Activated effector memory CD4-positive, alpha-beta T cell treated with Interleukin-2 at 50 U/mL for 16 hours (primary cell): Measurements from ENCODE around the gene GIMAP7.
A peak's percentile ranks its signal among the peaks of the same experiment; 100 is the strongest.
"Not testable (repeated sequence)": the region's sequence is repeated elsewhere in the genome, so short reads cannot be mapped to it uniquely, and the experiment has no call there.

Experiments used
- DNase-seq: peaks from one replicate; pipeline ENCODE4 v3.0.0-alpha.2; 2020

Gene GIMAP7

GRCh38 chr7:150514748-150515222 lies at the start of gene GIMAP7:
TSS of gene GIMAP7 (plus strand) at chr7:150514872. CDS start at chr7:150519975, 5,103 bp downstream.
- DNase-seq = peak; percentile 63

GRCh38 chr7:150464962-150465361 lies 49.7 kb upstream of the GIMAP7 start:
- no peak for DNase-seq

GRCh38 chr7:150465414-150465813 lies 49.3 kb upstream of the GIMAP7 start:
- DNase-seq = no peak

GRCh38 chr7:150466477-150466876 lies 48.2 kb upstream of the GIMAP7 start:
- DNase-seq = no peak

GRCh38 chr7:150468241-150468640 lies 46.4 kb upstream of the GIMAP7 start:
- no peak for DNase-seq

- no peak for DNase-seq
Observed at GRCh38 chr7:150471886-150472285, 42.8 kb upstream of the GIMAP7 start.

GRCh38 chr7:150473902-150474301 lies 40.8 kb upstream of the GIMAP7 start:
- no peak for DNase-seq

- DNase-seq = no peak
Observed at GRCh38 chr7:150476285-150476684, 38.4 kb upstream of the GIMAP7 start.

GRCh38 chr7:150476819-150477631 lies 37.6 kb upstream of the GIMAP7 start:
- DNase-seq = no peak

GRCh38 chr7:150479023-150479716 lies 35.5 kb upstream of the GIMAP7 start:
- no peak for DNase-seq

- peak; percentile 49 for DNase-seq
Observed at GRCh38 chr7:150481186-150481920, 33.3 kb upstream of the GIMAP7 start.

- no peak for DNase-seq
Observed at GRCh38 chr7:150481922-150482321, 32.8 kb upstream of the GIMAP7 start.

- DNase-seq = not testable (repeated sequence)
Observed at GRCh38 chr7:150483514-150483913, 31.2 kb upstream of the GIMAP7 start.

GRCh38 chr7:150484071-150484470 lies 30.6 kb upstream of the GIMAP7 start:
- not testable (repeated sequence) for DNase-seq

GRCh38 chr7:150487625-150488024 lies 27.0 kb upstream of the GIMAP7 start:
- DNase-seq = no peak

- DNase-seq = no peak
Observed at GRCh38 chr7:150489782-150490181, 24.9 kb upstream of the GIMAP7 start.

GRCh38 chr7:150493442-150493841 lies 21.2 kb upstream of the GIMAP7 start:
- not testable (repeated sequence) for DNase-seq

- DNase-seq = no peak
Observed at GRCh38 chr7:150502519-150502918, 12.2 kb upstream of the GIMAP7 start.

GRCh38 chr7:150503155-150503554 lies 11.5 kb upstream of the GIMAP7 start:
- DNase-seq = no peak

- DNase-seq = no peak
Observed at GRCh38 chr7:150503581-150503980, 11.1 kb upstream of the GIMAP7 start.

GRCh38 chr7:150507947-150508602 lies 6.6 kb upstream of the GIMAP7 start:
- no peak for DNase-seq

GRCh38 chr7:150511048-150511447 lies 3.6 kb upstream of the GIMAP7 start:
- no peak for DNase-seq

GRCh38 chr7:150513758-150514157 lies 914 bp upstream of the GIMAP7 start:
- DNase-seq = no peak
